H9 (cell line): Measurements from ENCODE around the gene DDX55. TPM values are rescaled to one million over a fixed set of nuclear protein-coding genes. Genes with fewer than 3 reads are reported as not detected.

Source experiments
- DNase-seq: peaks from one replicate; pipeline ENCODE4 v3.0.0-alpha.2; 2017
- H2AFZ ChIP-seq: one replicate; pipeline ENCODE4 v1.6.1; 2013; ENCODE audit warnings: mild to moderate bottlenecking, low read length, control low read depth, moderate library complexity
- H2AK5ac ChIP-seq: 2 replicates; pipeline ENCODE4 v1.6.1; 2013; ENCODE audit warnings: low read length, control low read depth, mixed read lengths; ENCODE audit not compliant: insufficient read length
- H2BK120ac ChIP-seq: one replicate; pipeline ENCODE4 v1.6.1; 2013; ENCODE audit warnings: low read depth, mild to moderate bottlenecking, low read length, control low read depth, inconsistent platforms; ENCODE audit not compliant: poor library complexity, severe bottlenecking
- H2BK12ac ChIP-seq: 2 replicates; pipeline ENCODE4 v1.6.1; 2013; ENCODE audit warnings: low read length, control low read depth, mixed read lengths, low read depth; ENCODE audit not compliant: insufficient read length
- H2BK15ac ChIP-seq: 2 replicates; pipeline ENCODE4 v1.6.1; 2013; ENCODE audit warnings: low read depth, low read length, control low read depth
- H2BK20ac ChIP-seq: one replicate; pipeline ENCODE4 v1.6.1; 2013; ENCODE audit warnings: low read depth, mild to moderate bottlenecking, low read length, control low read depth, inconsistent platforms; ENCODE audit not compliant: poor library complexity, severe bottlenecking
- H2BK5ac ChIP-seq: 2 replicates; pipeline ENCODE4 v1.6.1; 2013; ENCODE audit warnings: low read length, control low read depth, mixed read lengths; ENCODE audit not compliant: insufficient read length
- H3K14ac ChIP-seq: 2 replicates; pipeline ENCODE4 v1.6.1; 2013; ENCODE audit warnings: low read length, control low read depth; ENCODE audit not compliant: insufficient read depth
- H3K18ac ChIP-seq: 2 replicates; pipeline ENCODE4 v1.6.1; 2013; ENCODE audit warnings: low read depth, mild to moderate bottlenecking, mixed read lengths, low read length, control low read depth; ENCODE audit not compliant: insufficient read length
- H3K23ac ChIP-seq: 2 replicates; pipeline ENCODE4 v1.6.1; 2013; ENCODE audit warnings: low read length, control low read depth, mixed read lengths, low read depth; ENCODE audit not compliant: insufficient read length
- H3K23me2 ChIP-seq: 2 replicates; pipeline ENCODE4 v1.6.1; 2013; ENCODE audit warnings: low read depth, mild to moderate bottlenecking, mixed read lengths, low read length, control low read depth; ENCODE audit not compliant: insufficient read length, poor library complexity, severe bottlenecking
- H3K27ac ChIP-seq: 2 replicates; pipeline ENCODE4 v1.5.1; 2013; ENCODE audit warnings: low read length, control low read depth, mixed read lengths, low read depth; ENCODE audit not compliant: insufficient read length
- H3K27me3 ChIP-seq: 2 replicates; pipeline ENCODE4 v1.6.1; 2013; ENCODE audit warnings: low read length, control low read depth, inconsistent platforms; ENCODE audit not compliant: insufficient read depth
- H3K4ac ChIP-seq: 2 replicates; pipeline ENCODE4 v1.6.1; 2013; ENCODE audit warnings: low read depth, mild to moderate bottlenecking, control low read depth, inconsistent platforms, low read length, moderate library complexity
- H3K4me1 ChIP-seq: 2 replicates; pipeline ENCODE4 v1.6.1; 2013; ENCODE audit warnings: low read length, control low read depth, inconsistent platforms; ENCODE audit not compliant: insufficient read depth
- H3K4me2 ChIP-seq: 2 replicates; pipeline ENCODE4 v1.6.1; 2013; ENCODE audit warnings: low read length, control low read depth, mixed read lengths; ENCODE audit not compliant: insufficient read length, insufficient read depth
- H3K56ac ChIP-seq: 2 replicates; pipeline ENCODE4 v1.6.1; 2013; ENCODE audit warnings: low read depth, mild to moderate bottlenecking, mixed read lengths, low read length, control low read depth; ENCODE audit not compliant: insufficient read length
- H3K79me1 ChIP-seq: 2 replicates; pipeline ENCODE4 v1.6.1; 2013; ENCODE audit warnings: low read depth, mild to moderate bottlenecking, moderate library complexity, low read length, control low read depth, inconsistent platforms; ENCODE audit not compliant: insufficient read depth, poor library complexity, severe bottlenecking
- H3K79me2 ChIP-seq: 2 replicates; pipeline ENCODE4 v1.6.1; 2013; ENCODE audit warnings: low read length, control low read depth, inconsistent platforms; ENCODE audit not compliant: insufficient read depth
- H3K9ac ChIP-seq: 2 replicates; pipeline ENCODE4 v1.6.1; 2013; ENCODE audit warnings: low read length, control low read depth, mixed read lengths; ENCODE audit not compliant: insufficient read length; ENCODE audit errors: extremely low read depth
- H3K9me3 ChIP-seq: one replicate; pipeline ENCODE4 v1.6.1; 2013; ENCODE audit warnings: low read depth, low read length, inconsistent platforms; ENCODE audit not compliant: control insufficient read depth
- H3T11ph ChIP-seq: one replicate; pipeline ENCODE4 v1.6.1; 2013; ENCODE audit warnings: mild to moderate bottlenecking, low read length, control low read depth, inconsistent platforms
- H4K20me1 ChIP-seq: one replicate; pipeline ENCODE4 v1.6.1; 2013; ENCODE audit not compliant: control insufficient read depth, insufficient read length, insufficient read depth
- H4K5ac ChIP-seq: 2 replicates; pipeline ENCODE4 v1.6.1; 2013; ENCODE audit warnings: low read depth, mild to moderate bottlenecking, mixed read lengths, low read length, control low read depth; ENCODE audit not compliant: insufficient read length
- H4K8ac ChIP-seq: replicated peaks from 2 replicates; pipeline ENCODE4 v1.6.1; 2013; ENCODE audit warnings: low read length, control low read depth, mixed read lengths, low read depth; ENCODE audit not compliant: insufficient read length
- H4K91ac ChIP-seq: 2 replicates; pipeline ENCODE4 v1.6.1; 2013; ENCODE audit warnings: low read depth, mild to moderate bottlenecking, moderate library complexity, mixed read lengths, low read length, control low read depth; ENCODE audit not compliant: insufficient read length
- H3K27ac Mint-ChIP-seq, 3 experiments: 2 replicates in 2 of 3; 3 replicates in 1 of 3; pipeline ENCODE4 v1.8.0; 2020 to 2021; ENCODE audit warnings: mixed read lengths in 3 of 3, mild to moderate bottlenecking in 1 of 3, moderate library complexity in 1 of 3
- H3K27me3 Mint-ChIP-seq: 2 replicates; pipeline ENCODE4 v1.8.0; 2021; ENCODE audit warnings: low read depth, mild to moderate bottlenecking, moderate library complexity, mixed read lengths
- H3K36me3 Mint-ChIP-seq, 3 experiments: 2 replicates in 2 of 3; 3 replicates in 1 of 3; pipeline ENCODE4 v1.8.0; 2020 to 2021; ENCODE audit warnings: low read depth in 3 of 3, mixed read lengths in 3 of 3; ENCODE audit not compliant: insufficient read depth in 1 of 3
- H3K4me1 Mint-ChIP-seq, 2 experiments: 2 replicates each; pipeline ENCODE4 v1.8.0; 2020; ENCODE audit warnings: mixed read lengths in 2 of 2
- H3K4me3 Mint-ChIP-seq, 2 experiments: 2 replicates in 1 of 2; 3 replicates in 1 of 2; pipeline ENCODE4 v1.8.0; 2020 to 2021; ENCODE audit warnings: mild to moderate bottlenecking in 2 of 2, mixed read lengths in 2 of 2, moderate library complexity in 1 of 2
- H3K9me3 Mint-ChIP-seq, 2 experiments: 2 replicates in 1 of 2; 3 replicates in 1 of 2; pipeline ENCODE4 v1.8.0; 2020; ENCODE audit warnings: mild to moderate bottlenecking in 2 of 2, mixed read lengths in 2 of 2, moderate library complexity in 1 of 2
- WGBS: extraction: QIAGEN DNeasy Blood & Tissue Kit; methylation state at CpG from one replicate; pipeline ENCODE4 v1.1.7; 2013; ENCODE audit warnings: missing lambda C conversion rate, low lambda C conversion rate, mixed read lengths; ENCODE audit not compliant: insufficient read length; ENCODE audit errors: extremely low coverage; 5-methylcytosine and 5-hydroxymethylcytosine counted together
- total RNA-seq: library from RNA; stranded (reverse); gene quantifications from 2 replicates; pipeline ENCODE4 v1.2.1, GENCODE V29; 2021
- TF ChIP-seq, protein P1 (sequence below): fragments of 200-600 bp; sonication (generic); conservative IDR thresholded peaks from 3 replicates; pipeline ENCODE4 v1.8.0; 2021; ENCODE audit warnings: antibody characterized with exemption, mild to moderate bottlenecking

Gene DDX55
- total RNA-seq, 1 experiment from 2014 or later = 51.7 TPM

DNA sequence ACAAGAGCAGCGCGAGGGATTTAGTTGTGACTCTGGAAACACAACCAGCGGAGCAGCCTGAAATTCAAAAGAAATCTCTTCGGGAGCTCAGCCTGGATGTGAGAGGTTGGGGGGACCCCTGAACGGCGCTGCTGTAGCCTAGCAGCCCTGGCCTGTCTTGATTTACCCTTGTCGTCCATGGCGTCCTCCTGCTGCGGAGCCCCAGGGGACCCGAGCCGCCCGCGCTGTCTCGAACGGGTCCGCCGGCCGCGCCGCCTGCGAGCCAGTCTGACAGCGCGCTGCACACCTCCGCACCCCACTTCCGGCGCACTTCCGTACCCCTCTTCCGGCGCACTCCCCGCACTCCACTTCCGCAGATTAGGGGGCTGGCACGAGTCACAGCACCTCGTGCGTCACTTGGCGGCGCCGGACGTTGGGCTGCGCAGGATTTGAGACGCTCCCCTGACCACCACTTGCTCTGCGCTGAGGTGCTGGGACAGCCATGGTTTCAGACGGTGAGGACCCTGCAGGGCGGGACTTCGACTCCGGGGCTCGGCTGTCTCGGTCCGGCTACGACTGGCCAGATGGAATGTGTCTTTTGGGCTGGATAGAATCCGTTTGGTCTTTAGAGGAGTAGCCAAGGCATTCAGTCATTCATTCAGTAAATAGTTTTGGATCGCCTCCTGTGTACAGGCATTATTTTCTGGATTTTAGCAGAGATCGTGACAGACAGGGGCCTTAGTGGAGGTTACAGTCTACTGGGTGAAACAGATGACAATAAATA lies 31.7 kb downstream of the DDX55 start, which contains the start of the genes EIF2B1 and GTF2H3:
EIF2B1 (minus strand) TSS at position 308 of the 763 bp plus-strand sequence; CDS start at position 179, 129 bp downstream.
GTF2H3 (plus strand) TSS at position 451 of the 763 bp plus-strand sequence; CDS start at position 482, 31 bp downstream.
- Mint-ChIP-seq H3K27me3 (no peaks in the 10 kb centered on the region), H3K36me3 (peaks cover 12 to 29% (median 27%) of the 10 kb centered on the region in 3 experiments; a peak in 6 of 7 replicates), H3K27ac (peak within 1 kb of the TSS; percentile 98 to 99 (median 99)), H3K4me1 (peaks cover 8 to 11% of the 10 kb centered on the region in 2 experiments), H3K9me3 (peaks cover 0 to 2% of the 10 kb centered on the region in 2 experiments; a peak in 1 of 5 replicates), H3K4me3 (peak within 1 kb of the TSS; percentile 93 to 94)
- Histone ChIP-seq H3K23me2 (peaks cover 4% of the 10 kb centered on the region), H3K4me2 (peak within 1 kb of the TSS; percentile 89), H3K9me3 (no peaks in the 10 kb centered on the region), H4K20me1 (no peaks in the 10 kb centered on the region), H3K4me1 (no peaks in the 10 kb centered on the region), H3K56ac (no peak within 1 kb of the TSS), H3T11ph (no peak within 1 kb of the TSS), H3K18ac (peak within 1 kb of the TSS; percentile 84), H3K9ac (peak within 1 kb of the TSS; percentile 94), H2BK120ac (no peak within 1 kb of the TSS), H3K27ac (no peak within 1 kb of the TSS), H4K8ac (no peak within 1 kb of the TSS), H3K79me2 (no peaks in the 10 kb centered on the region; the same call in 1 of the 2 replicates), H2BK5ac (no peak within 1 kb of the TSS), H3K4ac (peak within 1 kb of the TSS; percentile 51; the same call in 1 of the 2 replicates), H3K79me1 (no peaks in the 10 kb centered on the region), H2AK5ac (no peak within 1 kb of the TSS), H4K5ac (peak within 1 kb of the TSS; percentile 45), H2AFZ (no peak within 1 kb of the TSS), H2BK20ac (no peak within 1 kb of the TSS), H2BK15ac (no peak within 1 kb of the TSS), H3K23ac (no peak within 1 kb of the TSS), H2BK12ac (no peak within 1 kb of the TSS), H3K27me3 (no peaks in the 10 kb centered on the region), H4K91ac (no peak within 1 kb of the TSS), H3K14ac (peak within 1 kb of the TSS; percentile 81; the same call in 1 of the 2 replicates)
- DNase-seq = peak; percentile 99
- TF ChIP-seq, protein P1, sequence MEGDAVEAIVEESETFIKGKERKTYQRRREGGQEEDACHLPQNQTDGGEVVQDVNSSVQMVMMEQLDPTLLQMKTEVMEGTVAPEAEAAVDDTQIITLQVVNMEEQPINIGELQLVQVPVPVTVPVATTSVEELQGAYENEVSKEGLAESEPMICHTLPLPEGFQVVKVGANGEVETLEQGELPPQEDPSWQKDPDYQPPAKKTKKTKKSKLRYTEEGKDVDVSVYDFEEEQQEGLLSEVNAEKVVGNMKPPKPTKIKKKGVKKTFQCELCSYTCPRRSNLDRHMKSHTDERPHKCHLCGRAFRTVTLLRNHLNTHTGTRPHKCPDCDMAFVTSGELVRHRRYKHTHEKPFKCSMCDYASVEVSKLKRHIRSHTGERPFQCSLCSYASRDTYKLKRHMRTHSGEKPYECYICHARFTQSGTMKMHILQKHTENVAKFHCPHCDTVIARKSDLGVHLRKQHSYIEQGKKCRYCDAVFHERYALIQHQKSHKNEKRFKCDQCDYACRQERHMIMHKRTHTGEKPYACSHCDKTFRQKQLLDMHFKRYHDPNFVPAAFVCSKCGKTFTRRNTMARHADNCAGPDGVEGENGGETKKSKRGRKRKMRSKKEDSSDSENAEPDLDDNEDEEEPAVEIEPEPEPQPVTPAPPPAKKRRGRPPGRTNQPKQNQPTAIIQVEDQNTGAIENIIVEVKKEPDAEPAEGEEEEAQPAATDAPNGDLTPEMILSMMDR = no peak
- WGBS = no CpG with 5 or more reads among the region's 52 CpGs
